Uterus (tissue), 2 donors: ENCODE data around the gene EIF1.

Experiments
- CTCF ChIP-seq, 4 experiments: fragments of 200-600 bp in 2 of 4; fragments of 450-650 bp in 2 of 4; sonication (generic) in 2 of 4; IDR thresholded peaks; one replicate each; pipeline ENCODE4 v1.5.1; 2016 to 2019; ENCODE audit warnings: antibody characterized with exemption in 4 of 4, mild to moderate bottlenecking in 2 of 4, moderate library complexity in 1 of 4
- POLR2A ChIP-seq, 2 donors: fragments of 450-650 bp; IDR thresholded peaks; one replicate each; pipeline ENCODE4 v1.6.1; 2016; ENCODE audit warnings: antibody characterized with exemption in 2 of 2, mild to moderate bottlenecking in 1 of 2, moderate library complexity in 1 of 2

GRCh38 chr17:41647940-41648410 lies 40.7 kb upstream of the EIF1 start:
- TF ChIP-seq CTCF (IDR thresholded peaks at IDR 0.05) (peak; percentile 93 to 96 (median 94)), POLR2A (IDR thresholded peaks at IDR 0.05) (peak in 1 of 2 donors; percentile 12)
